ENCODE data around the gene LY86.
"Not testable (repeated sequence)": the region's sequence is repeated elsewhere in the genome, so short reads cannot be mapped to it uniquely, and the experiment has no call there.

The LY86 gene

DNA sequence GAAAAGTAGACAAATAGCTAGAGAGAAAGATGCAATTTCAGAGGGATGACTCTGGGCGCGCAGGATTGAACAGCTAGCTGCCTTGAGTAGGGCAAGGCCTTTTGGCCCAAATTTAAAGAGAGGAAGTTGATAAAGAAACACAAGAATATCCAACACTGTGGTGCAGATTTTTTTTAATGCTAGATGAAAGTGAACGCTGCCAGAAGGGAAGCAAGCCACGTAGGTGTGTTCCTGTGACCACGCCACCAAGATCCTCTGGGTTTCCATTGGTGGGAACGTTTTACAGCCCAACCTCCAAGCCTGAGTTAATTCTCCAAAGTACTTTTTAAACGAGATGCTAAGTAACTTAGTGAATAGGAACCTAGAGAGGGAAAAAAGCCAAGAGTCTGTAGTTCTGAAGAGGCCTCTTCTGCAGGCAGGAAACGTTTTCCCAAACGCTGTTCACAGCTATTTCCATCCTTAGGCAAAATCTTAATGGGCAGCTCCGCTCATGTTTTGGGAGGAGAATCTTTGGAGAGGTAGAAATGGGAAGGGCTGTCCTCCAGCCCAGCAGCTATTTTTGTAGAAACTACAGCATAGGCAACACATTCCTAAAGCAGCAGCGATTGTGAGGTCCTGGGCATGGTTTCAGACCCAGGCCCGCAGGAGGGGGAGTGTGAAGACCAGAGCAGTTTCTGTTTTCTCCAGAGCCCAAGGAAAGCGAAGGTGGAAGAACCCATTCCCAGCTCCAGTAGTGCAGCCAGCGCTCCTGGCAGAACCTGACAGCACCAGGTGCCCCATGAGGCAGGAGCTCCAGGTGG lies 8.2 kb downstream of the LY86 start:
- DNase-seq: no peak

DNA sequence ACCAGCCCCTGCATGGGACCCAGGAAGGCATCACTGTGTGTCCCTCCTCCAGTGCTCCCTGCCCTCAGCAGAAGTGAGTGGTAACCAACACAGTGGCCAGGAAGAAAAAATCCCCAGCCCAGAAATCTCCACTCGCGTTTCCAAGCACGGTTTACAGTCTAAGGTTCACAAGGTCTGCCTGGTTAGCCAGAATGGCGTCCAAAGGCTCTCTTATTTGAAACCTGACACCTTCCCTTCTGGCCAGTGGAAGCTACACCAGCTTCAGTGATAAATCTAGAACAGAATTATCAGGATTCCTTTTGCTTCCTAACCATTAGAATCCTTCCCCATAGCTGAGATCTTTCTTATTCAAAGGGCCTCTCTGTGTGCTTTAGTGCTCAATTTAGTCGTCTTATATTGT lies 9.2 kb downstream of the LY86 start:
- no peak for DNase-seq

DNA sequence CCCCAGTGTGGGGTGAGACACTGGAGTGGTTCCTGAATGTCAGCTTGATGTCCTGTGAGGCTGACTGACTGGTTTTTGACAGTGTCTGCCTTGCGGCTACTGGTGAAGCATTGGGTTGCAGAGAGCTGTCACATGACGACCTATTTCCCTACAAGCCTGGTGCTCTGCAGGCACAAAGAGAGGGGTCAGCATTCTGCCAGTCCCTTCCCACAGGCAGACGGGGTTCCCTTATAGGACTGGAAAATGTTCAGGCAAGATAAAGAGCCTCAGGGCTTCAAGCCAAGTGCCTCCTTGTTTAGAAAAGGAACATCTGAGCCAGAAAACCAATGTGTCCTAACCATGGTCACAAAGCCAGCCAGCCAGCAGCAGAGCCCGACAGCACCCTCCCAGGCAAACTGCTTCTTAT lies 11.0 kb downstream of the LY86 start:
- DNase-seq: no peak

DNA sequence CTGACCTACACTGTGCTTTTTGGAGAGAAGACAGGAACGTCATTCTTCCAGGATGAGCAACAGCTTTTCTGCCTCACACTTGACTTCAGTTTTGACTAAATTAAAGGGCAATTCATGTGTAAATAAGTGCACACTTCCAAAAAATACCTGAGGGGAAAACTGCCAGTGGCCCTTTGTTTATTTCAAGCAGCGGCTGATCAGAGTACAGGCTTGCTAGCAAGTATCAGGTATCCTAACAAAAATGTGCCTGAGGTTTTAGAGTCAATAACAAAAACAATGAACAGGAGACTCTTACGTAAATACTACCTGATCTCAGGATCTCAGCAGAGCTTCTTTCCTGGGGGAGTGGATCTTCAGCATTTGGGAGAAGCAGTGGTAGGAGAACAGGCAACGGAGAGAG lies 12.4 kb downstream of the LY86 start:
- no peak for DNase-seq

DNA sequence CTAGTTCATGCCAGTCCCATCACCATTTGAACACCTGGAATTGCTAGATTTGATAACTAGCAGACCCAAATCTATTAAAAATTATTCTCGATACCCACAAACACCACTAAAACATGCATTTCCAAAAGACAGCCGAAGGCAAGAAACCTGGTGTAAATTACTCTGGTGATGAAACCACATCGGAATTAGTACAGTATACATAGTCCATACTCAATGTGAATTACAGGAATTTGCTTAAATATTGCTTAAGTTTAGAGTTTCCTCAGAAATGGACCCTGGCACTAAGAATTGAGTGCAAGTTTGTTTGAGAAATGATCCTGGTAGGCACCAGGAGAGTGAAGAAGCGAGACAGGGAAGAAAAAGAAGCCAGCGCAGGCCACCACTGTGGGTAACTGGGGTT lies 13.7 kb downstream of the LY86 start:
- DNase-seq: no peak

DNA sequence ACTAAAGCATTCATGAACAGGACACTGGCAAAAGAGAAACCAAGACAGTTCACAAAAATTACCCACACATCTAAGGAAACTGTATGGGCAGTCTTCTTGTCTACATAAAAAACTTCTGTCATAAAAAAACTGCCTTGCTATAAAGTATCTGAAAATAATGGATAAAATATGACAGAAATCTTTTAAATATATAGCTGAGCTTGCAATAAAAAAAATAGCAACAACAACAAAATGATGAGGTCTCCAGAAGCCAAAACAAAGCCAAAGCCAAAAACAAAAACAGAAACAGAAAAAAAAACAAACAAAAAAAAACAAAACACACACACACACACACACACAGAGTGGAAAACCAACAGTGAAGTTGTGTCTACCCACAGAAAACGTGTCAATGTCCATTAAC lies 14.8 kb downstream of the LY86 start:
- DNase-seq: no peak

DNA sequence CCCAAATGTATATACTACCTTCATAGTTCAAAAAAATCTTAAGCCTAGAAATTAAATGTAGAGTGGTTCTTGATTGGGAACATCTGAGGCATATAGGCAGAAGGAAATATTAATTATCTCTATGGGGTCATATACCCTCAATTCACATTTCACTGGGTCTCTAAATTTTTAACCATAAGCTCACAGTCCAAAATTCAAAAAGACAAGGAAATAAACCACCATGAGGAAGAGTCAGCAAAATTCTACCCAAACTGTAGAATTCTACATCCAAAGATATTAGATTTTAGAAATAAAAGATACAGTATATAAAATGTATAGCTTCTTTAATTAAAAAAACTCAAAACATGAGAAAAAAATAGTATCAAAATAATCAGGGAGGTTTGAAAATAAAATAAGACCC lies 15.5 kb downstream of the LY86 start:
- no peak for DNase-seq

DNA sequence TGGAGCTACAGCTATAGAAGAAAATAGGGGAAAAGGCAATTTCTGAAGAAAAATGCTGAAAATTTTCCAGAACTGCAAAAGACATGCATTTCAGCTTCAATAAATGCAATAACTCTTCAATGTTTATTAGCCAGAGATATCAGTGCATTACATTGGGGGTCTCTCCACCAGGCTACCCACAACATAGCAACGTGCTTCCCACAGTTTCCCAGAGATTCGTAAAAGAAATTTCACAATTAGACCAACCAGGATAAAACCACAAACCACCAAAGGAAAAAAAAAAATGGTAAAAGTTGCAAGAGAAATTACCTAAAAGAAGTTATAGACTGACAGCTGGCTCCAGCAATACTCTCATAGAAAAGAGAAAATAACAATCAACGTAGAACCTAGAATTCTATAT lies 16.0 kb downstream of the LY86 start:
- DNase-seq: no peak

DNA sequence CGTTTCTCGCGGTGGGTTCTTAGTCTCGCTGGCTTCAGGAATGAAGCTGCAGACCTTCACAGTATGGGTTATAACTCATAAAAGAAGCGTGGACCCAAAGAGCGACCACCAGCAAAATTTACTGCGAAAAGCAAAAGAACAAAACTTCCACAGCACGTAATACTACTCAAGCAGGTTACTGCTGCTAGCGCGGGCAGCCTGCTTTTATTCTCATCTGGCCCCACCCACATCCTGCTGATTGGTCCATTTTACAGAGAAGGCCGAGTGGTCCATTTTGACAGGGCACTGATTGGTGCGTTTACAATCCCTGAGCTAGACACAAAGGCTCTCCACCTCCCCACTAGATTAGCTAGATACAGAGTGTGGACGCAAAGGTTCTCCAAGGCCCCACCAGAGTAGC lies 17.4 kb downstream of the LY86 start:
- DNase-seq: no peak

DNA sequence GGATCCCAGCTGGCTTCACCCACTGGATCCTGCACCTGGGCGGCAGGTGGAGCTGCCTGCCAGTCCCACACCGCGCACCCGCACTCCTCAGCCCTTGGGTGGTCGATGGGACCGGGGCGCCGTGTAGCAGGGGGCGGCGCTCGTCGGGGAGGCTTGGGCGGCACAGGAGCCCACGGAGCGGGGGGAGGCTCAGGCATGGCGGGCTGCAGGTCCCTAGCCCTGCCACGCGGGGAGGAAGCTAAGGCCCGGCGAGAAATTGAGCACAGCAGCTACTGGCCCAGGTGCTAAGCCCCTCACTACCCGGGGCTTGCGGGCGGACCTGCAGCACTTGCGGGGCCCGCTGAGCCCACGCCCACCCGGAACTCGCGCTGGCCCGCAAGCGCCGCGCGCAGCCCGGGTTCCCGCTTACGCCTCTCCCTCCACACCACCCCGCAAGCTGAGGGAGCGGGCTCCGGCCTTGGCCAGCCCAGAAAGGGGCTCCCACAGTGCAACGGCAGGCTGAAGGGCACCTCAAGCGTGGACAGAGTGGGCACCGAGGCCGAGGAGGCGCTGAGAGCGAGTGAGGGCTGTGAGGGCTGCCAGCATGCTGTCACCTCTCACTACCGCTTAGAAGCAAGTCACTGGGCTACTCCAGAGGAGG lies 18.0 kb downstream of the LY86 start:
- DNase-seq: not testable (repeated sequence)

DNA sequence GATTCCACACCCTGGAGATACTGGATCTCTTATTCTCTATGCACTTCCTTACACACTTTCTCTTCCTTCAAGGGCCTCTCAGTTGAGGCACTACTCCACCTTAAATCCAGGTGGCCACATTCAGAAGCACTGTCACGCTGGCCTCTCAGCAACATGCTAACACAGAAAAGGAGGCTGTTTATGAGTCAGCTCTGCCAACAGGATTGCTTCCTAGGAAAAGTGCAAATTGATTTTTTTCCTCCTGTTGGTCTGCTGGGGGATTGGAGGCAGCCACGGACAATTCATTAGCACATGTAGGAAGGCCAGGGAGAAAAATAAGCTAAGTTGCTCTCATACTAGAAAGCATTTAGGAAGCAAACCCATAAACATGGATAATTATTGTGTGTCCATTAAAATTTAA lies 20.9 kb downstream of the LY86 start:
- no peak for DNase-seq

DNA sequence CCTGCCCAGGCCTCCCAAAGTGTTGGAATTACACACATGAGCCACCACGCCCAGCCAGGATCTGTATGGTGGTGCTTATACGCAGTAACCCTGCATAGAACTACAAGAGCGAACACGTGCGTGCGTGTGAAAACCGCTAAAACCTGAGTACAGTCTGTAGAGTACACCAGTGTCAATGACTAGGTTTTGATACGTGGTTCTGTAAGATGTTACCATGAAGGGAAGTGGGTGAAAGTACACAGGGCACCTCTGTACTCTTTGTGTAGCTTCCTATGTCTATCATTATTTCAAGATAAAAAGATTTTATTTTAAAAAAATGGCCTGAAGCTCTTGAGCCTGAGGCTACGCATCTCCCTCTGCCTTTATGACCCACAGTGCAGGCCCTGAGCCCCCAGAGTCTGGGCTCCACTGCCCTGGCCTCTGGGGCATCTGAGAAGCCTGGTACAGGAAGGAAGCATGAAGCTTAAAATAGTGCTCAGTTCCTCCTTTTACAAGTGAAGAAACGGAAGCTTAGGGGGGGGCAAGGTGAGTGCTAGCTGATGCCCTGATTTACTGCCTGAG lies 21.6 kb downstream of the LY86 start:
- no peak for DNase-seq

DNA sequence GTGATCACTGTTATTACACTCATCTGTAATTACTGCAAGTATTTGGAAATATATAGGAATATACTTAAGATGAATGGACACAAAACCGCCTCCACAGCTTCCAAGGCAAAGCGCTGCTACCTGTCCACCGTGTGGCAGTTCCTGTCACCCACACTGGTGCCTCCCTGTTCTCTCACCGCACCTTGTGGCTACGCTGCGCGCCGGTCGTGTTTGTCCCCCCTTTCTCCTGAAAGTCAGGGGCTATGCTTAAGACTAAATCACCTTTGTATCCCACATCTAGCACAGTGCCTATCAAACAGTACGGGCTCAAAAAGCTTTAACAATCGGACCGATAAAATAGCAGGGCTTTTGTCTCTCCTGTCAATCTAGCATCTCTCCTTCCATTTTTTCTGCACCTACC lies 23.0 kb downstream of the LY86 start:
- DNase-seq: no peak

DNA sequence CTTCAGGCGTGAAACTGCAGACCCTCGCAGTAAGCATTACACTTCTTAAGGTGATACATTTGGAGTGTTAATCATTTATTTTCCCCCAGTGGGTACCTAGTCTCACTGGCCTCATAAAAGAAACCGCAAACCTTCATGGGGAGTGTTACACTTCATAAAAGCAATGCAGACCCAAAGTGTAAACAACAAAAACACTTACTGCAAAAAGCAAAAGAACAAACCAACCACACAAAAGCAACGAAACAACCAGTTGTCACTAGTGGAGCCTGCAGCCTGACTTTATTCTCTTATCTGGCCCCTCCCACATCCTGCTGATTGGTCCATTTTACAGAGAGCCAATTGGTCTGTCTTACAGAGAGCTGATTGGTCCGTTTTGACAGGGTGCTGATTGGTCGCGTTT lies 23.8 kb downstream of the LY86 start:
- no peak for DNase-seq

DNA sequence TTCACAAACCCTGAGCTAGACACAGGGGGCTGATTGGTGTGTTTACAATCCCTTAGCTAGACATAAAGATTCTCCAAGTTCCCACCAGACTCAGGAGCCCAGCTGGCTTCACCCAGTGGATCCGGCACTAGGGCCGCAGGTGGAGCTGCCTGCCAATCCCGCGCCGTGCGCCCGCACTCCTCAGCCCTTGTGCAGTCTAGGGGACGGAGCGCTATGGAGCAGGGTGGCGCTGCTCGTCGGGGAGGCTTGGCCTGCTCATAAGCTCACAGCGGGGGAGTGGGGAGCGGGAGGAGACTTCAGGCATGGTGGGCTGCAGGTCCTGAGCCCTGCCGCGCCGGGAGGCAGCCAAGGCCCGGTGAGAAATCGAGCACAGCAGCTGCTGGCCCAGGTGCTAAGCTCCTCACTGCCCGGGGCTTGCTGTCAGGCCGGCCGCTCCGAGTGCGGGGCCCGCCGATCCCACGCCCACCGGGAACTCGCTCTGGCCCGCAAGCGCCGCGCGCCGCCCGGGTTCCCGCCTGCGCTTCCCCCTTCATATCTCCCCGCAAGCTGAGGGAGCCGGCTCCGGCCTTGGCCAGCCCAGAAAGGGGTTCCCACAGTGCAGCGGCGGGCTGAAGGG lies 24.7 kb downstream of the LY86 start:
- DNase-seq: not testable (repeated sequence)

DNA sequence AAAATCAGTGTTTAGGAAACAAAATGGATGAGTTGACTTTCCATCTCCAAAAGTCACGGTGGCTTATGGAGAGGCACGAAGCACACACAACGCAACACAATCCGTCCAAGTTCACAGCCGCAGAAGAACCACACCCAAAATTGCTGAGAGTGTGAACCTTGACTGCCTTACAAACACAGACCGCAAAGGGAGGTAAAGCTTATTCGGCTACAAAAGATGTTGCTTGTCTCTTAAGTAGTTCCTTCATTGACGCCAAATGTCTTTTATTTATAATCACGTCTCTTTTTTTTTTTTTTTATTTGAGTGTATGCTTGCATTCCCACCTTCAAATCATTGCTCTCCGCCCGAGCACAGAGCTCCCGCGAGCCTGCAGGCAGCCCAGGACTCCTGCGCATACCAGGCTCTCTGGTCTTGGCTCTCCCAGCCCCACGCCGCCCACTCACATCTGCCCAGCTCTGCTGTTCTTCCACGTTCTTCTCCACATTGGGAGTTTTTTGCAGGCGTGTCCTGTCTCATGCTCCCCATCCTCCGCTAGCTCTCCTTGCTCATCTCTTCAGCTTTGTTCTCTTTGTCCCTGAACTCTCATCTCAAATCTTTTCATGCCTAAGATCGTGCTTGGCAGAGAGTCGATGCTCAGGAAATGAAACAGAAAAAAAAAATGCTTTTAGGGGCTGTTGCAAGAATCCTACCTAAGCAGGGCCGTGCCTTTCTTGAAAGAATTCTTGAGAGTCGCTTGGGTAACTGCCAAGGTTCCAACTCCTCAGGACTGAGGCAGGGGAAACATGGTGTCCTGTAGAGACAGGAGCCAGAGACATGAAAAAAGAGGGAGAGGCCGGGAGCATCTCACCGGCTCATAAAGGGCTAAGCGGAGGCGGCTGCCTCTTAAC lies 25.8 kb downstream of the LY86 start:
- no peak for DNase-seq

DNA sequence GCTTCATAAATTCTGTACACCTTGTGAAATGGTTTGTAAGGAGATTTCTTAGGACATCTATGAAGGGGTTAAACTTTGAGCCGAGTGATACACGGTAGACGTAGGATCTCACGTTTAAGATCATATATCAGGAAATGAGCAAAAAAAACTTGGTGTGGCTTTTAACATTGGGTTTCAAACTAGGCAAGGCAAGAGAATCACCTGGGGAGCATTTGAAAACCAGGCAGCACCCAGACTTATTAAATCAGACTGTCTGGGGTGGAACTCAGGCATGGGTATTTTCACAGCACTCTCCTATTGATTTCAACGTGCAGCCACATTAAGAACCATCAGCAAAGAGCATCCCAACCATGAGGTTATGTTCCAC lies 26.4 kb downstream of the LY86 start:
- DNase-seq: no peak

DNA sequence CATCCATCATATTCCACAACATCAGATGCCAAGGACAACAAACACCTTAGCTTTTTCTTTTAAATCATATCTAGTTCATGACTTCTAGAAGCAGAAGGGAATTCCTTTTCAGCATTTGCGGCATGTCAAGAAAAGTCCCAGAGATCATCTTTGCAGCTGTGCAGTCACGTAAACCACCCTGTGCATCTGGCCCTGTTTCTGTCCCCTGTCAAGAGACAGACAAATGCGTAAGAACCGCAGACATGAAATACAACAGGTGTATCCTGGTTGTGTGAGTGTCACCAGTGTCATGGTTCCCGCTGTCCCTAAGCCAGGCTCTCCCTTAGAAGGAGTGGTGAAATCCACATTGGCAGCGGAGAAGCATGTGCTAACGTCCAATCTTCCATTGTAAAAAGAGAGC lies 28.1 kb downstream of the LY86 start:
- no peak for DNase-seq

DNA sequence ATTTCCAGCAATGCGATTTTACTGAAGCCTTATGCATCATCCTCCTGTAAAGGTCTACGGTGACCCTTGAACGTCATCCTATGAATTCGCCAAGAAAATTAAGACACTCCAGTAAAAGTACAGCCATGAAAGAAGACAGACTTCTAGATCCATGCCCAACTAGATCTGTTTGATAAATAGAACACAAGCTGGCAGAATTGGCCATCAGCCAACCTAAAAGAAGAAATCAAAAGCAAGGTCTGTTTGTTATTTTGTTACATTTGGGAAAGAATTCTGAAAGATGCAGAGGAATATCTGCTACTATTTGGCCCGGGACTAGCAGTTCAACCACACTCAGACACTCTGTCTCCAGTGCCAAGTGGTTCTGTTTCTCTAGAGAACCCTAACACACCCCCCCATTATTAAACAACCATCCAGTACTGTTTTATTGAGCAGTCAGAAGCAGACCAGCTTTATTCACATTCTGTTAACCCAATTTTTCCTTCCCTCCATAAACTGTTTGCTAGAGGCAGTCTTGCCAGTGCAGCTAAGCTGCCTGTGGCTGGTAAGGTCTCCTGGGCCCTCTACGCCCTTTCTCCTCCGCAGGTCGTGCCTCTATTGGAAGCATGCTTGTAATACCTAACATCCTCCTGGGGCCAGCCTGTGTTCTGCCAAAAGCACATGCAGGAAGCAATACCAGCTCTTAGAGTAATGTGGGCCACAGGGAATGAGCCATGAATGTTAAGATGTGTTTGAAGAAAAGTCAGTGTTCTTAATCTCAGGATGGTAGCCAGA lies 30.7 kb downstream of the LY86 start:
- DNase-seq: no peak

DNA sequence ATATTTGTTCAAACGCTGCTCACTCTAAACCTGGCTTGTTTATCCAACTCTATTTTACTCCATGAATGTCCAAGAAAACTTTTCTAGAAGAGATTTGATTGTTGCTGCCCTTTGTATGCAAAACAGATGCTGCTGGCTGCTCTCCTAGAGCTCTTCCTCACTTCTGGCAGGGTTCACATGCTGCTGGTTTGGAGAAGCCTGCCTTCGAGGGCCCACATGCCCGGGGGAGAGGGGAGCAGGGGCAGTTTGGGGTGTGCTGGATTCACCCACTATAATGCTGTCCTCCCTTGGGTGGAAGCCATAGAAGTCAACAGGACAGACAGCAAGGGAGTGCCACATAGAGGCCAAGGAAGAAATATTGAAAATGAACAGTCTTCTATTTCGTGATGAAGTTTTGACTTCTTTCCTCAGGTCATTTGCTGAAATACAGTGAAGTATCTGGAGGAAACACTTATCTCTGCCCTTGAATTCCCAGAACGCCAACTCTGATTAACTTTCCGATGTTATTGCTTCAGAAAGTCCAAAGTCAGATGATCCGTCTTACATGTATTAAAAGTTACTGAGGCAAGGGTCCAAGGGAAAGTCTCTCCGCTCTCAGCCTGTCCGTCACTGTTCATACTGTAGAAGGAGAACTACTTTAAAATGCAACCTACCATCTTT lies 32.4 kb downstream of the LY86 start:
- no peak for DNase-seq

DNA sequence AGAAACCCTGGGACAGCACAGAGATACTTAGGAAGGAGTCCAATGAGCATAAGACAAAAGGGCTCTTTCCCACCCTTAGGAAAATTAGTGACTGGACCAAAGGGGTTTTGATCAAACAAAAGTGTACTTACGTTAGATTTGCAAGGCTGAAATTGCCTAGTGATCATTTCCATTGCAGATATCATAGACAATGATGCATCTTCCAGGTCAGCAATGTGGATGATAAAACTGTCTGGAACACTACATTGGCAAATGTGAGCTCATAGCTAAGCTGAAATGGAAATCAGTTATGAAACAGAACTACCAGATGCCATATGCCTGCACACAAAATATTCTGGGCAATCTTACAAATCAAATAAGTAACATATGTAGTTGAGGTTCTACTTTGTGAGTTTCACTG lies 34.0 kb downstream of the LY86 start:
- no peak for DNase-seq

DNA sequence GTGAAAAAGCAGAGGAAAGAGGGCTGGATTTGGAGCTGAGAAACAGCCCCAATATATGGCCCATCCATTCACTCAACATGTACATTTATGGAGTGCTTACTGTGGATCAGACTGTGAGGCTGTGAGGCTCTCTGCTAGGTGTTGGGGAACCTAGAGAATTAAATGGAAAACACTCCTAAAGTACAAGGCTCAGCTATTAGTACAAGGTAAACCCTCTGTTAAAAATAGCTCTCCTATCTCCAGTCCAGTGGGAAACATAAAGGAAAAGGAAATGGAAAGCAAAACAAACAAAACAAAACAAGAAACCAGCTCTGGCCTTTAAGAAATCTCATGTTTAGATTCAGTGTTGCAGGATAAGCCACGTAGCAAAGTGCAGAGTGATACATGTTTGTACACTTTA lies 35.0 kb downstream of the LY86 start:
- no peak for DNase-seq
